GM19238 (cell line): ENCODE measurements around the gene CRLF3.
A peak's percentile ranks its signal among the peaks of the same experiment; 100 is the strongest.
"Not testable (repeated sequence)": the region's sequence is repeated elsewhere in the genome, so short reads cannot be mapped to it uniquely, and the experiment has no call there.

Source experiments
- DNase-seq: peaks from one replicate; pipeline ENCODE4 v3.0.0; 2011; ENCODE audit warnings: low spot score; ENCODE audit not compliant: insufficient read length

CRLF3 gene

GRCh38 chr17:30814860-30815259 lies 9.6 kb downstream of the CRLF3 start:
- DNase-seq: not testable (repeated sequence)

DNA sequence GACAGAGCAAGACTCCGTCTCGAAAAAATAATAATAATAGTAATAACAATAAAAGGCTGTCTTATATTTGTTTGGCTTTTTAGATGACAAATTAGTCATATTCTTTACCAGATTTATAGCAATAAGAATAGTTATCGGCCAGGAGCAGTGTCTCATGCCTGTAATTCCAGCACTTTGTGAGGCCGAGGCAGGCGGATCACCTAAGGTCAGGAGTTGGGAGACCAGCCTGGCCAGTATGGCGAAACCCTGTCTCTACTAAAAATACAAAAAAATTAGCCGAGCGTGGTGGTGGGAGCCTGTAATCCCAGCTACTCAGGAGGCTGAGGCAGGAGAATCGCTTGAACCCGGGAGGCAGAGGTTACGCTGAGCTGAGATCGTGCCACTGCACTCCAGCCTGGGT lies 10.3 kb downstream of the CRLF3 start:
- not testable (repeated sequence) for DNase-seq

- no peak for DNase-seq
Measured at GRCh38 chr17:30812218-30813177, 12.0 kb downstream of the CRLF3 start.

DNA sequence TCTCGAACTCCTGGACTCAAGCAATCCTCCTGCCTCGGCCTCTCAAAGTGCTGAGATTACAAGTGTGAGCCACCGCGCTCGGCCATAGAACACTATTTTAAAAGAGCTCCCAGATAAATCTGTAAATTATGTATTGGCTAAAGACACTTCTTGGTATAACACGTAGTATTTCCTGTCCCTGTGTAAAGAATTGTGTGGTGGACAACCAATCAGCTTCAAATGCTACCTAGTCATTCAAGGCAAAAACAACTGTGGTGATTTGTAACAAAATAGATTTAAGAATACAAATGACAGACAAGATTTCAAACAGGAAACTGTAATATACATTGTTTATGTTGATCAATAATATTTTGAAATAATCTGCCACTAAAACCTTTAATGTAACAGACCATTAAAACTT lies 14.6 kb downstream of the CRLF3 start:
- DNase-seq: no peak

DNA sequence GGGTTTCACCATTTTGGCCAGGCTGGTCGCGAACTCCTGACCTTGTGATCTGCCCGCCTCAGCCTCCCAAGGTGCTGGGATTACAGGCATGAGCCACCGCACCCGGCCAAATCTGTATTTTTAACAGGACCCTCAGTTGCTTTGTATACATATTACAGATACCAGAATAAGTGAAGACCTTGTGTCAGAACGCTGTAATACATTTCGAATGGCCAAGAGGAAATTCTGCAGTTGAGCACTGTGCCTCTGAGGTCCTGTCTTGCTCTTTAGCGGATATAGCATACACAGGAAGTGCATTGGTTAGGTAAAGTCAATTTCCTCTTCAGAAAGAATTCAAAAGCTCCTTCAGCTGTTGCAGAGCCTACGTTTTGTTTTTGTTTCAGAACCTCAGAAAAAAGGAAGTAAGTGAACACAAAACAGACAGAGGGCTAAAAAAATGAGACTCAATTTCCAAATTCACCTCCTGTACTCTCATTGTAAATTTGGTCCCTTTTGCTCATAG lies 15.7 kb downstream of the CRLF3 start:
- DNase-seq: no peak

- DNase-seq: no peak
Measured at GRCh38 chr17:30807896-30808295, 16.6 kb downstream of the CRLF3 start.

DNA sequence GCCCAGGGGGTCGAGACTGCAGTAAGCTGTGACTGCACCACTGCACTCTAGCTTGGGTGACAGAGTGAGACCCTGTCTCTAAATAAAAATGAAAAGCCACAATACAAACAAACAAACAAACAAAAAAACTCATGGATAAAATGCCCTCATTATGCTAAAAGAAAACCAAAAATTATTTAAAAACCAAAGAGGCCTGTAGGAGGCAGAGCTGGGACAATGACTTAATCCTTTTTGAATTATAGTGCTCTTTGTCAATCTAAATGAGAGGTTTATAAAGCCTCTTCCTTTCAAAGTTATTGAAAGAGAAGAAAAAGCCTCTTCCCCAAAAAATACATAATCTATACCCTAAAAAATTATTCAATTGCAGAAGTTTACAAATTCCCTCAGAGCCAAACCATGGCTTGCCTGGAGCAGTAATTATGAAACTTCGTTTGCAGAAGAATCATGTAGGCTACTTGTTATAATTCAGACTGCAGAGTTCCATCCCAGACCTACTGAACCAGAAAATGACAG lies 18.5 kb downstream of the CRLF3 start:
- no peak for DNase-seq

DNA sequence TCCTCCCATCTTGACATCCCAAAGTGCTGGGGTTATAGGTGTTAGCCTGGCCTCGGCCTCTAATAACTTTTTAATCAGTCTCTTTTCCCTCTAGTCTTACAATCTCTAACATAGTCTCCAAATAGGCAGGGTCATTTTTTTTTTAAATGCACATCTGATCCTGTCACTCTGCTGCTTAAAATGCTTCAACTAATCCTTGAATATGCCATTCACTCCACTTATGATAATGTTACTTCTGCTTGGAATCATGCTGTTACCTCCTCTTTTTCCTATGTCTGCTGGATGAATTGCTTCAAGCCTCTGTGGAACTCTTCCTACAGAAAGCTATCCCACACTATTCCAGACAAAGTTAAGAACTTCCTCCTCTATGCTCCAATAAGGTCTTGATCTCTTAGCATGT lies 22.8 kb downstream of the CRLF3 start:
- no peak for DNase-seq

GRCh38 chr17:30796016-30796415 lies 28.5 kb downstream of the CRLF3 start:
- DNase-seq: no peak

- DNase-seq: no peak
Measured at GRCh38 chr17:30794372-30794771, 30.1 kb downstream of the CRLF3 start.

GRCh38 chr17:30793282-30793977 lies 31.1 kb downstream of the CRLF3 start:
- no peak for DNase-seq

GRCh38 chr17:30790279-30790678 lies 34.2 kb downstream of the CRLF3 start:
- DNase-seq: peak; percentile 13

DNA sequence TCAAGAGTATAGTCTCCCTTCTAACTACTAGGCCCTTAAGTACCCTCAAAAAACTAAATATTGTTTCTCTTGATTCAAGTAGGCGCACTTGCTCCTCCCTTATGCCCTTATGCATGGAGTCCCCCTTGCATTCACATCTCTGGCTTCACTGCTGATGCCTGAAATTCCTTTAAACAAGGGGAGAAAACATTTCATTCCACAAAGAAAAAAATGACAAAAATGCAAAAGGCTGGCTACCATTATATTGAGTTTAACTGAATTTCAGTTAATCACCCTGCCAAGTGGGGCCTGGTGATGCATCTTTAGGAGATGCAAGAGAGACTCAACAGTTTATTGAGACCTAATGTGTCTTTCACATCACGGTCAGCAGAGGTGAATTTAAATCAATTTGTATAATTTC lies 35.6 kb downstream of the CRLF3 start:
- DNase-seq: no peak

- no peak for DNase-seq
Measured at GRCh38 chr17:30782206-30782605, 42.3 kb downstream of the CRLF3 start.

- no peak for DNase-seq
Measured at GRCh38 chr17:30780343-30780742, 44.1 kb downstream of the CRLF3 start.

DNA sequence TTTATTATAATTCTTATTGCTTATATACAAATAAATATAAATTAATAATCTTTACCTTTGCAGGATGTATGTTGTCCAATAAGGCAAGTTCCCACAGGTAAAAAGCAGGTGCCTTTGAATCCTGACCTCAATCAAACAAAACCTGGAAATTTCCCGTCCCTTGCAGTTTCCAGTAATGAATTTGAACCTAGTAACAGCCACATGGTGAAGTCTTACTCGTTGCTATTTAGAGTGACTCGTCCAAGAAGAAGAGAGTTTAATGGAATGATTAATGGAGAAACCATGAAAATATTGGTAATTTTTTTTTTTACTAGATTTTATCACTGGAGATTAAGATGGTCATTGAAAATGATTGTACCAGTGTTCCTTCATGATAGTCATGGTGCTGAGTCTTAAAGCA lies 55.7 kb downstream of the CRLF3 start:
- not testable (repeated sequence) for DNase-seq

- not testable (repeated sequence) for DNase-seq
Measured at GRCh38 chr17:30767641-30768404, 56.7 kb downstream of the CRLF3 start.

DNA sequence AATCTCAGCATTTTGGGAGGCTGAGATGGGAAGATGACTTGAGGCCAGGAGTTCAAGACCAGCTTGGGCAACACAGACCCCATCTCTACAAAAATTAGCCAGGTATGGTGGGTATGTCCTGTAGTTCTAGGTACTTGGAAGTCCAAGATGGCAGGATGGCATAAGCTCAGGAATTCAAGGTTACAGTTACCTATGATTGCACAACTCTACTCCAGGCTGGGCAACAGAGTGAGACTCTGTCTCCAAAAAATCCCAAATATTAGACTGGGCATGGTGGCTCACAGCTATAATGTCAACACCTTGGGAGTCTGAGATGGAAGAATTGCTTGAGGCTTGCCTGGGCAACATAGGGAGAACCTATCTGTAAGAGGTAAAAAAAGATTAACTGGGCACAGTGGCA lies 63.4 kb downstream of the CRLF3 start:
- DNase-seq: no peak

GRCh38 chr17:30753291-30753690 lies 71.2 kb downstream of the CRLF3 start:
- not testable (repeated sequence) for DNase-seq

GRCh38 chr17:30750982-30751381 lies 73.5 kb downstream of the CRLF3 start:
- not testable (repeated sequence) for DNase-seq

GRCh38 chr17:30747621-30748020 lies 76.9 kb downstream of the CRLF3 start:
- not testable (repeated sequence) for DNase-seq
